ENCODE measurements around the gene PLOD2. TPM values are rescaled to one million over a fixed set of nuclear protein-coding genes. Genes with fewer than 3 reads are reported as not detected.

Gene PLOD2
- total and polyA plus RNA-seq, 2 of the 8 experiments (the other 6 are each of a cell fraction or from before 2014, with no cell fraction given): 4.0 to 28.7 TPM

DNA sequence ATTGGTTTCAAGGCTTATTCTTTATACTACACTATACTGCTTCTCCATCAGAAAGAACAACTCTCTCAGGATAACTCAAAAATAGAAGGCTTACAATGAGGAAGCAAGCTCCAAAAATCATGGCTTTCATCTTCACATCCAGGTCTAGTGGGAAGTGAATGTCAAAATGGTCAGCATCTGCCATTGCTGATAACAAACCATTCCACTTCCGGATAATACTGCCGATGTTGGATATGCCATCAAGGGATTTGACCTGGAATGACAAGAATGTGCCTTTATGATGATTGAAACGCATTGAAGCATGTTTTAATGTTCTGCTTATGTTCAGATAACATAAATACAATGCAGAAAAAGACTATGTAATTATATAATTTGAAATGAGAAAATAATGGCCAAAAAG, 34.0 kb upstream of the PLOD2 start (continued):
- TF ChIP-seq CHD7 (IDR thresholded peaks at IDR 0.05; ENCODE audit: insufficient replicate concordance, low read length) (no peak), TAF1 (IDR thresholded peaks at IDR 0.05; ENCODE audit: low read depth, low read length) (no peak), USF2 (IDR thresholded peaks at IDR 0.05; ENCODE audit: low read length) (no peak), TBP (IDR thresholded peaks at IDR 0.05; ENCODE audit: low read depth, low read length) (no peak), SAP30 (IDR thresholded peaks at IDR 0.05; ENCODE audit: insufficient read depth, insufficient replicate concordance, low read length) (no peak)

Data from H1 (cell line).